ENCODE measurements around the gene CLK1.
"Not testable (repeated sequence)": the region's sequence is repeated elsewhere in the genome, so short reads cannot be mapped to it uniquely, and the experiment has no call there.

Gene CLK1

GRCh38 chr2:200851398-200852248, 12.8 kb downstream of the CLK1 start:
- no peak for DNase-seq

- no peak for DNase-seq
Observed at GRCh38 chr2:200850512-200851256, 13.8 kb downstream of the CLK1 start.

GRCh38 chr2:200847939-200848338, 16.5 kb downstream of the CLK1 start:
- no peak for DNase-seq

- DNase-seq = no peak
Observed at GRCh38 chr2:200847269-200847668, 17.2 kb downstream of the CLK1 start.

GRCh38 chr2:200845669-200846325, 18.7 kb downstream of the CLK1 start:
- no peak for DNase-seq

GRCh38 chr2:200845194-200845593, 19.3 kb downstream of the CLK1 start:
- DNase-seq = no peak

- no peak for DNase-seq
Observed at GRCh38 chr2:200843993-200844948, 20.2 kb downstream of the CLK1 start.

- no peak for DNase-seq
Observed at GRCh38 chr2:200839513-200839912, 24.9 kb downstream of the CLK1 start.

- no peak for DNase-seq
Observed at GRCh38 chr2:200834701-200835100, 29.8 kb downstream of the CLK1 start.

- no peak for DNase-seq
Observed at GRCh38 chr2:200829258-200829655, 35.2 kb downstream of the CLK1 start.

- no peak for DNase-seq
Observed at GRCh38 chr2:200828572-200829257, 35.7 kb downstream of the CLK1 start.

GRCh38 chr2:200828104-200828503, 36.4 kb downstream of the CLK1 start:
- no peak for DNase-seq

- no peak for DNase-seq
Observed at GRCh38 chr2:200821686-200822245, 42.7 kb downstream of the CLK1 start.

- DNase-seq = no peak
Observed at GRCh38 chr2:200820573-200821234, 43.8 kb downstream of the CLK1 start.

- not testable (repeated sequence) for DNase-seq
Observed at GRCh38 chr2:200818732-200819131, 45.7 kb downstream of the CLK1 start.

- DNase-seq = no peak
Observed at GRCh38 chr2:200814917-200815316, 49.5 kb downstream of the CLK1 start.

- DNase-seq = no peak
Observed at GRCh38 chr2:200814276-200814815, 50.1 kb downstream of the CLK1 start.

GRCh38 chr2:200812122-200813022, 52.1 kb downstream of the CLK1 start:
- peak in 1 of 2 experiments; percentile 37 for DNase-seq

- DNase-seq = peak; percentile 92 to 96
Observed at GRCh38 chr2:200811333-200812121, 52.9 kb downstream of the CLK1 start, which contains the start of gene BZW1. Gene BZW1, plus strand, starts transcription at chr2:200811910. Its CDS starts 1,308 bp downstream, at chr2:200813218.
